OCI-LY1 (cell line): ENCODE results near the gene KIRREL3.

Experiments
- H2AFZ ChIP-seq: fragments of 200-600 bp; sonication (generic), shearing (Covaris generic); 2 replicates; pipeline ENCODE4 v1.6.0; 2014; ENCODE audit warnings: antibody characterized with exemption, mild to moderate bottlenecking, low read length
- H3F3A ChIP-seq: fragments of 200-600 bp; sonication (generic), shearing (Covaris generic); 2 replicates; pipeline ENCODE4 v1.6.0; 2014; ENCODE audit warnings: mild to moderate bottlenecking, antibody characterized with exemption, low read length, moderate library complexity; ENCODE audit not compliant: insufficient read depth
- H3K27ac ChIP-seq: fragments of 200-600 bp; sonication (generic); 2 replicates; pipeline ENCODE4 v1.5.1; 2014; ENCODE audit warnings: low read length, mixed run types, mild to moderate bottlenecking, low read depth; ENCODE audit not compliant: poor library complexity, severe bottlenecking
- H3K27me3 ChIP-seq: fragments of 200-600 bp; sonication (generic); 2 replicates; pipeline ENCODE4 v1.6.0; 2014; ENCODE audit warnings: antibody characterized with exemption, mild to moderate bottlenecking, low read length, moderate library complexity; ENCODE audit not compliant: insufficient read depth
- H3K36me3 ChIP-seq: fragments of 200-600 bp; sonication (generic); 2 replicates; pipeline ENCODE4 v1.6.1; 2014; ENCODE audit warnings: mild to moderate bottlenecking, antibody characterized with exemption, low read length, moderate library complexity, mixed read lengths; ENCODE audit not compliant: insufficient read depth
- H3K4me1 ChIP-seq: fragments of 200-600 bp; sonication (generic); 2 replicates; pipeline ENCODE4 v1.5.1; 2014; ENCODE audit warnings: mild to moderate bottlenecking, low read length, moderate library complexity; ENCODE audit not compliant: insufficient read depth, severe bottlenecking
- H3K4me2 ChIP-seq: fragments of 200-600 bp; sonication (generic), shearing (Covaris generic); 2 replicates; pipeline ENCODE4 v1.6.1; 2014; ENCODE audit warnings: low read length
- H3K4me3 ChIP-seq: fragments of 200-600 bp; sonication (generic); 2 replicates; pipeline ENCODE4 v1.5.1; 2014; ENCODE audit warnings: low read length, low read depth, mild to moderate bottlenecking, mixed read lengths; ENCODE audit not compliant: poor library complexity, severe bottlenecking
- H3K79me2 ChIP-seq: fragments of 200-600 bp; shearing (Covaris generic); 2 replicates; pipeline ENCODE4 v1.6.1; 2016; ENCODE audit warnings: mixed run types, low read length, mixed read lengths; ENCODE audit not compliant: insufficient read depth
- H3K9ac ChIP-seq: fragments of 200-600 bp; sonication (generic), shearing (Covaris generic); 2 replicates; pipeline ENCODE4 v1.6.1; 2014; ENCODE audit warnings: mild to moderate bottlenecking, low read length, mixed read lengths
- H3K9me2 ChIP-seq: fragments of 200-600 bp; sonication (generic), shearing (Covaris generic); 2 replicates; pipeline ENCODE4 v1.6.1; 2014; ENCODE audit warnings: low read depth, mild to moderate bottlenecking, low read length, mixed read lengths
- H3K9me3 ChIP-seq: fragments of 200-600 bp; shearing (Covaris generic); 2 replicates; pipeline ENCODE4 v1.6.1; 2014; ENCODE audit warnings: low read length, mixed read lengths
- H4K20me1 ChIP-seq: fragments of 200-600 bp; sonication (generic), shearing (Covaris generic); 2 replicates; pipeline ENCODE4 v1.6.0; 2016; ENCODE audit warnings: mild to moderate bottlenecking, low read length; ENCODE audit not compliant: insufficient read depth
- CTCF ChIP-seq: fragments of 200-600 bp; sonication (generic), shearing (Covaris generic); IDR thresholded peaks from 2 replicates; pipeline ENCODE4 v1.5.1; 2017; ENCODE audit warnings: mild to moderate bottlenecking, antibody characterized with exemption, low read length, moderate library complexity, mixed read lengths
- EZH2 ChIP-seq: fragments of 200-600 bp; sonication (generic), shearing (Covaris generic); IDR thresholded peaks from 2 replicates; pipeline ENCODE4 v1.8.0; 2017; ENCODE audit warnings: borderline replicate concordance, mixed run types, mild to moderate bottlenecking, antibody characterized with exemption, low read length, moderate library complexity, mixed read lengths

KIRREL3 gene

GRCh38 chr11:126823274-126823673 lies 177.3 kb downstream of the KIRREL3 start:
- H3K4me3 ChIP-seq = no peak overlapping the region
- no peaks in the 10 kb centered on the region for H3K9me2 ChIP-seq
- no peaks in the 10 kb centered on the region for H3K79me2 ChIP-seq
- H3K27me3 ChIP-seq = no peaks in the 10 kb centered on the region
- TF ChIP-seq EZH2 (no peak), CTCF (no peak)
- H3K9ac ChIP-seq = no peak overlapping the region
- no peaks in the 10 kb centered on the region for H4K20me1 ChIP-seq
- no peaks in the 10 kb centered on the region for H3F3A ChIP-seq
- H3K36me3 ChIP-seq = no peaks in the 10 kb centered on the region
- no peak overlapping the region for H3K4me2 ChIP-seq
- no peak overlapping the region for H2AFZ ChIP-seq
- H3K9me3 ChIP-seq = no peaks in the 10 kb centered on the region
- H3K27ac ChIP-seq = no peak overlapping the region
- H3K4me1 ChIP-seq = no peaks in the 10 kb centered on the region

GRCh38 chr11:126821827-126822226 lies 178.7 kb downstream of the KIRREL3 start:
- H3K27me3 ChIP-seq = no peaks in the 10 kb centered on the region
- H3F3A ChIP-seq = no peaks in the 10 kb centered on the region
- H3K4me2 ChIP-seq = no peak overlapping the region
- H3K9me3 ChIP-seq = no peaks in the 10 kb centered on the region
- TF ChIP-seq EZH2 = no peak
- no peak for TF ChIP-seq CTCF
- H3K9ac ChIP-seq = no peak overlapping the region
- no peak overlapping the region for H3K4me3 ChIP-seq
- H3K27ac ChIP-seq = no peak overlapping the region
- H2AFZ ChIP-seq = no peak overlapping the region
- H3K9me2 ChIP-seq = no peaks in the 10 kb centered on the region
- no peaks in the 10 kb centered on the region for H3K79me2 ChIP-seq
- H4K20me1 ChIP-seq = no peaks in the 10 kb centered on the region
- no peaks in the 10 kb centered on the region for H3K4me1 ChIP-seq
- H3K36me3 ChIP-seq = no peaks in the 10 kb centered on the region

GRCh38 chr11:126819194-126819593 lies 181.4 kb downstream of the KIRREL3 start:
- H2AFZ ChIP-seq = no peak overlapping the region
- H3K79me2 ChIP-seq = no peaks in the 10 kb centered on the region
- H3K9me3 ChIP-seq = no peaks in the 10 kb centered on the region
- H3K4me2 ChIP-seq = no peak overlapping the region
- H3F3A ChIP-seq = no peaks in the 10 kb centered on the region
- no peak overlapping the region for H3K9ac ChIP-seq
- no peak overlapping the region for H3K27ac ChIP-seq
- H3K27me3 ChIP-seq = no peaks in the 10 kb centered on the region
- H4K20me1 ChIP-seq = no peaks in the 10 kb centered on the region
- no peaks in the 10 kb centered on the region for H3K4me1 ChIP-seq
- no peak for TF ChIP-seq EZH2
- no peak for TF ChIP-seq CTCF
- H3K9me2 ChIP-seq = no peaks in the 10 kb centered on the region
- no peaks in the 10 kb centered on the region for H3K36me3 ChIP-seq
- H3K4me3 ChIP-seq = no peak overlapping the region
